ENCODE data around the gene DGKI.

- TF ChIP-seq ZNF274 (IDR thresholded peaks at IDR 0.05; ENCODE audit: low read depth, low read length) = no peak
- TF ChIP-seq YY1 (IDR thresholded peaks at IDR 0.05; ENCODE audit: insufficient read depth, insufficient read length) = no peak
- TF ChIP-seq SUZ12 (IDR thresholded peaks at IDR 0.05; ENCODE audit: extremely low read depth, insufficient read depth, insufficient read length) = no peak
Measured at GRCh38 chr7:137882806-137883205, 36.0 kb upstream of the DGKI start.

Data from NT2/D1 (cell line).